ENCODE results near the gene SLC6A2.

- TF ChIP-seq ZNF70 (CRISPR knock-in tag; IDR thresholded peaks at IDR 0.05) (no peak), ZFP3 (CRISPR knock-in tag; IDR thresholded peaks at IDR 0.05) (no peak), RARB (CRISPR knock-in tag; IDR thresholded peaks at IDR 0.05) (no peak), PPARA (CRISPR knock-in tag; IDR thresholded peaks at IDR 0.05; ENCODE audit: borderline replicate concordance) (no peak), ESRRG (CRISPR knock-in tag; IDR thresholded peaks at IDR 0.05) (no peak), ZC3H10 (CRISPR knock-in tag; IDR thresholded peaks at IDR 0.05) (no peak), ISL1 (CRISPR knock-in tag; IDR thresholded peaks at IDR 0.05) (no peak), ZFP30 (CRISPR knock-in tag; IDR thresholded peaks at IDR 0.05) (no peak), GLIS3 (CRISPR knock-in tag; IDR thresholded peaks at IDR 0.05) (no peak), CREB5 (CRISPR knock-in tag; IDR thresholded peaks at IDR 0.05; ENCODE audit: low read depth) (no peak), TOX (CRISPR knock-in tag; IDR thresholded peaks at IDR 0.05; ENCODE audit: borderline replicate concordance) (no peak), ZNF565 (CRISPR knock-in tag; conservative IDR thresholded peaks at IDR 0.05; ENCODE audit: low read depth) (no peak), POU6F1 (CRISPR knock-in tag; IDR thresholded peaks at IDR 0.05; ENCODE audit: borderline replicate concordance, low read depth) (no peak)
Measured at GRCh38 chr16:55622930-55623561, 32.7 kb upstream of the SLC6A2 start.

Measured in SK-N-SH treated with all-trans-retinoic acid at 6 μM for 48 hours (cell line).